Peyer's patch (tissue), 4 donors: Measurements from ENCODE around the gene CNTN4.

Experiments
- POLR2A ChIP-seq, 2 donors: fragments of 450-650 bp; IDR thresholded peaks; one replicate each; pipeline ENCODE4 v1.5.1; 2017; ENCODE audit warnings: antibody characterized with exemption in 2 of 2, mild to moderate bottlenecking in 2 of 2, moderate library complexity in 2 of 2
- TF ChIP-seq, protein P1 (sequence below), 6 experiments: fragments of 450-650 bp in 4 of 6; fragments of 200-600 bp in 2 of 6; sonication (generic) in 1 of 6; IDR thresholded peaks; one replicate each; pipeline ENCODE4 v1.5.1; 2017 to 2019; ENCODE audit warnings: antibody characterized with exemption in 6 of 6, mild to moderate bottlenecking in 3 of 6, moderate library complexity in 1 of 6

DNA sequence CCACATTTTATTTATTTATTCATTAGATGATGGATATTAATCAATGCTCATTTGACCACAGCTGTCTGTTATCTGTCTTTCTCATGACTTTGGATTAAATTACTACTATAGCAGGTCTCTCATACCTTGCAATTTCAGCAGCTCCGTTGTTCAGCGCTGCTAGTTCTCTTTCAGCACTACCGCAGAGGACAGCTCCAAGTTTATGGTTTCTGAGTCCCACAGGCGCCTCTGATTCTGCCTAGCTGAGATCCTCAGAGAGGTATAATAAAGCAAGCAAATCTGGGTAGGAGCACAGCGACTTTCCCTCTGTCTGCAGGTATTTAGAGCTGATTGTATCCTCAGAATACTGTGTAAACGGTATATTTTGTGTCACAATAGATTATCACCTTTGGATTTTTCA is 204.9 kb downstream of the CNTN4 start:
- no peak for TF ChIP-seq POLR2A (IDR thresholded peaks at IDR 0.05)
- TF ChIP-seq, protein P1, sequence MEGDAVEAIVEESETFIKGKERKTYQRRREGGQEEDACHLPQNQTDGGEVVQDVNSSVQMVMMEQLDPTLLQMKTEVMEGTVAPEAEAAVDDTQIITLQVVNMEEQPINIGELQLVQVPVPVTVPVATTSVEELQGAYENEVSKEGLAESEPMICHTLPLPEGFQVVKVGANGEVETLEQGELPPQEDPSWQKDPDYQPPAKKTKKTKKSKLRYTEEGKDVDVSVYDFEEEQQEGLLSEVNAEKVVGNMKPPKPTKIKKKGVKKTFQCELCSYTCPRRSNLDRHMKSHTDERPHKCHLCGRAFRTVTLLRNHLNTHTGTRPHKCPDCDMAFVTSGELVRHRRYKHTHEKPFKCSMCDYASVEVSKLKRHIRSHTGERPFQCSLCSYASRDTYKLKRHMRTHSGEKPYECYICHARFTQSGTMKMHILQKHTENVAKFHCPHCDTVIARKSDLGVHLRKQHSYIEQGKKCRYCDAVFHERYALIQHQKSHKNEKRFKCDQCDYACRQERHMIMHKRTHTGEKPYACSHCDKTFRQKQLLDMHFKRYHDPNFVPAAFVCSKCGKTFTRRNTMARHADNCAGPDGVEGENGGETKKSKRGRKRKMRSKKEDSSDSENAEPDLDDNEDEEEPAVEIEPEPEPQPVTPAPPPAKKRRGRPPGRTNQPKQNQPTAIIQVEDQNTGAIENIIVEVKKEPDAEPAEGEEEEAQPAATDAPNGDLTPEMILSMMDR (IDR thresholded peaks at IDR 0.05), result no peak
